HPDE6-E6E7 (cell line): ENCODE measurements around the gene ZNF548.

Source experiments
- DNase-seq: peaks from one replicate; pipeline ENCODE4 v3.0.0; 2011; ENCODE audit warnings: missing footprints; ENCODE audit errors: extremely low spot score

The ZNF548 gene

GRCh38 chr19:57398868-57399267, 9.2 kb downstream of the ZNF548 start:
- DNase-seq: no peak

- DNase-seq: no peak
Measured at GRCh38 chr19:57403737-57404563, 14.3 kb downstream of the ZNF548 start.

DNA sequence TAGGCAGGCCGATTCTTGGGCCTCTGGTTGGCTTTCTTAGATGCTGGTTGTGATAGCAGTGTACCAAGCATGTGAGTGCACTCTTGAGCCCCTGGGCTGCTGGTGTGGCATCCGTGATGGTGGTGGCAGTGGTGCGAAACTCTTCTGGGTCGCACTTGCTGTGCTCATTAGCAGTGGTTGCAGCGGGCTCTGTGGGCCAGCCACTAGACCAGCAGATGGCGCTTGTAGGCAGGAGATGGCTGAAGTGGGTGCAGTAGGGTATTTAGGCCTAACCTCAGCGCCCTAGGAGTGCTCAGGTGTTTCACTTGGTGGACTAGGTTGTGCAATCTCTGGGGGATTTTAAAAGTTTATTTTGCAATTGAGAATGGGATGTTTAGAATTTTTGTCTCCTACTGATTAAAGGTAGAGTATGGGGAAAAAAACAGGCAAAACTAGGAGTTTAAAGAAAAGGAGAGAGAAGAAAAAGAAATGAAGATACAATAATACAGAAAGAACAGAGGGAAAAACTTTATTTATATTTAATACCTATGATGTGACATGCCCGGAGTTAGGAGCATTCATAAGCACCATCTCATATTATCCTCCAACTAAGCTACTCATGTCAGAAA, 17.0 kb downstream of the ZNF548 start:
- DNase-seq: peak; percentile 86

DNA sequence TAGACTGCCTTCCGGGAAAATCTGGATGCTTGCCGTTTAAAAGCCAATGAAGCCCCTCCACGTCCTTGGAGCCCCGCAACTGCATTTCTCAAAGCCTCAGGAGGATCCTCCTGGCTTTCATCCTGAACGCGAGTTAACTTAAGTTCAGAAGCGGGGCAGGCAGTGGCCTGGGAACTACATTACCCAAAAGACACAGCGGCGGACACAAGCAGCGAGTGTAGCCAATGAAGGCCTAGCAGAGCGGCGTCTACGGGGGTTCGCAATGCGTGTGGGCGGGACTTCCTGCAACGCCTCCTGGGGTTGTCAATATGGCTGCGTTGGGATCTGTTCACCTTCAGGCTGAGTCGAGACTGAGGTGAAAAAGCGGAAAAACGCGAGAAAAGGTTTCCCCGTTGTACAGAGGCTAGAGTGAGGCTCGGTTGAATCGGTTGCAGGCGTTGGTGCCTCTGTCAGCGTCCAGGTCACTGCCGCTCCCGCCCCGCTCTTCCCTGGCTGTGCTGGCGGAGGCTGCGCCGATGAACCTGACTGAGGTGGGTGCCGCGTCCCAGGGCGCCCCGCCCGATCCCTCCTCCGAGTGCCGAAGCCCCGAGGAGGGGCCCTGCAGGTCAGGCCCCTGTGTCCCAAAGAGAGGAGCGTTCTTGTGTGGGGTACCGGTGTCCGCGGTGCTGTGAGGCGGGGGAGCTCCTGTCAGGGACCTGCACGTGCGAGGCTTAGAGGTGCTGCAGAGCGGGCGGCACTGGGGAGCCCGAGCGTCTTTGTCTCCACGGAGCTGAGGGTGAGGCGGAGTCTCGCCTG, 21.4 kb downstream of the ZNF548 start, which contains the start of gene ZNF17:
Gene ZNF17, plus strand, starts transcription at position 285 of the 795 bp plus-strand sequence. CDS start 2,455 bp downstream, outside the sequence.
- peak; percentile 98 for DNase-seq

DNA sequence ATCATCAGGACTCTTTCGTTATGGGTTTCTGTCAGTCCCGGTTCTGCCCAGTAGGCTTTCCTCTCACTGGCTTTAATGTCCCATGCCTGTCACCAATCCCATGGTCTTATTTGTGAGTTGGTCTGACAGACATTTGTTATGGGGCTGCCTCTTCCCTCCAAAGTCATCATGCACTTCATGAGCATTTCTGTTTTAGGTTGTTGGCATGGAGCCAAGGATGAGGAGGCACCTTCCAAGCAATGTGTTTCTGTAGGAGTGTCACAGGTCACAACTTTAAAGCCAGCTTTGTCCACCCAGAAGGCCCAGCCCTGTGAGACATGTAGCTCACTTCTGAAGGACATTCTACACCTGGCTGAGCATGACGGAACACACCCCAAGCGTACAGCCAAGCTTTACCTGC, 29.8 kb downstream of the ZNF548 start:
- no peak for DNase-seq

GRCh38 chr19:57421037-57421436, 31.4 kb downstream of the ZNF548 start:
- DNase-seq: no peak

- no peak for DNase-seq
Measured at GRCh38 chr19:57434386-57435061, 44.9 kb downstream of the ZNF548 start.

DNA sequence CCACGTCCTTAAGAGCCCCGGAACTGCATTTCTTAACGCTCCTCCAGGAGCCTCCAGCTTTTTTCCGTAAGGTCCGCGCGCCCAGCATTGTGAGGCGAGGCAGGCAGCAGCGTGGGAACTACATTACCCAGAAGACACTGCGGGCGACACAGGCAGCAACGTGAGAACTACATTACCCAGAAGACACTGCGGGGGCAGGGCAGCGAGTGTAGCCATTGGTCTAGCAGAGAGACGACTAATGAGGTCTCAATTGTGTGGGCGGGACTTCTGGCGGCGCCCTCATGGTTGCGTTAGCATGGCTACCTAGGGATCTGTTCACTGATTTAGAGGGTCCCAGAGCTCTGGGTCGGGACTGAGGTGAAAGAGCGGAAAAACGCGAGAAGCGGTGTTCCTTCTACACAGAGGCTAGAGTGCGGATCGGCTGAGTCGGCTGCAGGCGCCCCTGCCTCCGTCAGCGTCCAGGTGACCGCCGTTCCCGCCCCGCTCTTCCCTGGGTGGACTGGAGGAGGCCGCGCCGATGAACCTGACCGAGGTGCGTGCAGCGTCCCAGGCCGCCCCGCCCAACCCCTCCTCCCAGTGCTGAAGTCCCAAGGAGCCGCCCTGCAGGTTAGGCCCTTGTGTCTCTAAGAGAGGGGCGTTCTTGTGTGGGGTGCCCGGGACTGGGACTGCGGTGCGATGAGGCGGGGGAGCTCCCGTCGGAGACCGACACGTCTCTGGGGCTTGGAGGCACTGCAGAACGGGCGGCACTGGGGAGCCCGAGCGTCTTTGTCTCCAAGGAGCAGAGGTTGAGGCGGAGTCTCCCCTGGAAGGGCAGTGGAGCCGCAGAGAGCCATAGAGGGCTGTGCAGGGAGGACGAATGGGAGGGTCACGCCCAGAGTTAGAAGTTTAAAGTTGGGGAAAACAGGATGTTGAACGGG, 45.7 kb downstream of the ZNF548 start, which contains the start of gene ZNF749:
Gene ZNF749, plus strand, starts transcription at position 264 of the 917 bp plus-strand sequence. Its CDS starts 254 bp downstream, at position 518.
- peak; percentile 93 for DNase-seq

DNA sequence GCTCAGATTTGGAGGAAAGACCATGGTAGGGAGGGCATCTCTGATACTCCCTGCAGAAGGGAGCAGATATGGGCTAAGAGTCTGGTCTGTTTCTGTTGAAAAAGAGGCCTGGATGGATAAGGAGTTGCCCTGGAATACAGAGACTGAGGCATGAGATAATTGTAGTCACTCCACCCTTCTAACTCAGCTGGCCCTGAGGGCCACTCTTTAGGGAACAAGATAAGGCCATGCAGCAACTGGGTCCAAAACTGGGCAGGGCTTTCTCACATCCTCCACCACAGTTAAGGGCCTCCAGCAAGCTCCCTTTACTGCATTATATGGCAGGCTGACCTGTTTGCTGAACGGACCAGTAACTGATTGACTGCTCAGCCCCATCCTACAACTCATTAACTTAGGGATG, 46.8 kb downstream of the ZNF548 start:
- DNase-seq: no peak

- no peak for DNase-seq
Measured at GRCh38 chr19:57437931-57438330, 48.3 kb downstream of the ZNF548 start.

DNA sequence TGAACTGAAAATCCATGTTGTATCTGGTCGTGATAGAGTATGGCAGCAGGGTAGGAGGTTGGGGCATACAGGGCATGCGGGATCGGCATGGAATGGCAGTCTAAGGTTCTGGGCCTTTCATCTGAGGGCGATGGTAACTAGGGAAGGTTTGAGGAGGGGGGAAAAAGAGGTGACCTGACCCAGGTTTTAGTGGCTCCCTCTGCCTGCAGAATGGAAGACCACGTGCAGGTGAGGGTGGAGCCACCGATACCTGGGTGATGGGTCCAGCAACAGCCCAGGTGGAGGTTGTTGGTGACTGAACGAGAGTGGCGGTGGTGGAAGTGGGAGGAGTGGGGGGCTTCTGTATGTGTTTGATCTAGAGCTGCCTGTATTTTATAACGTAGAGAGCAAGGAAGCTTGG, 49.3 kb downstream of the ZNF548 start:
- DNase-seq: no peak

- no peak for DNase-seq
Measured at GRCh38 chr19:57441979-57442752, 52.5 kb downstream of the ZNF548 start.

DNA sequence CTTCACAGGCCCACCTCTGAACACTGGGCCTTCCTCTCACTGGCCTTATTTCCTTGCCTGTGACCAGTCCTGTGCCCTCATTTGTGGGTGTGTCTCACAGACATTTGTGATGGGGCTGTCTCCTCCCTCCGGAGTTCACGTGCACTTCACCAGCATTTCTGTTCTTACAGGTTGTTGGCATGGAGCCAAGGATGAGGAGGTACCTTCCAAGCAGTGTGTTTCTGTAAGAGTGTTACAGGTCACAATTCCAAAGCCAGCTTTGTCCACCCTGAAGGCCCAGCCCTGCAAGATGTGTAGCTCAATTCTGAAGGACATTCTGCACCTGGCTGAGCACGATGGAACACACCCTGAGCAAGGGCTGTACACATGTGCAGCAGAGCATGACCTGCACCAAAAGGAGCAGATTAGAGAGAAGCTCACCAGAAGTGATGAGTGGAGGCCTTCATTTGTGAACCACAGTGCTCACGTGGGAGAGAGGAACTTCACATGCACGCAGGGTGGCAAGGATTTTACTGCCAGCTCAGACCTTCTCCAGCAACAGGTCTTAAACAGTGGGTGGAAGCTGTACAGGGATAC, 53.6 kb downstream of the ZNF548 start:
- no peak for DNase-seq

DNA sequence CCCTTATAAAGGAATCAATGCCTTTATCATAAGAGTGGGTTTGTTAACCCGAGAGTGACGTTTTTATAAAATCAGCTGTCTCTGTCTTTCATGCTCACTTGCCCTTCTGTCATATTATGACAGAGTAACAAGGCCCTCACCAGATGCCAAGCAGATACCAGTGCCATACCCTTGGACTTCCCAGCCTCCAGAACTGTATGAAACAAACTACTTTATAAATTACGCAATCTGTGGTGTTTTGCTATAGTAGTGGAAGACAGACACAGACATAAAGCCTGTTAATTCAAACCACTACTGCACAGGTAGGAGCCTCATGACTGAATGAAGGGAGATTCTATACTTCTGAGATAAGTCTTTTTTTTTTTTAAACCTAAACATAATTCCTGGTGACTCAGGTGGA, 62.7 kb downstream of the ZNF548 start:
- no peak for DNase-seq
